ENCODE measurements around the gene MCM10. TPM values are rescaled to one million over a fixed set of nuclear protein-coding genes. Genes with fewer than 3 reads are reported as not detected.
A peak's percentile ranks its signal among the peaks of the same experiment; 100 is the strongest.
"Not testable (repeated sequence)": the region's sequence is repeated elsewhere in the genome, so short reads cannot be mapped to it uniquely, and the experiment has no call there.

The MCM10 gene
- 10 to 100 TPM in 3 of 4 donors, 1 to 10 TPM in 1; 6.7 to 13.0 (median 11.2) TPM for polyA plus RNA-seq (ENCODE audit: insufficient read length in 4 of 4)

GRCh38 chr10:13160934-13161856 is at the start of gene MCM10:
TSS of gene MCM10 (plus strand) at chr10:13161558. CDS start at chr10:13164203, 2,645 bp downstream.
- DNase-seq (ENCODE audit: low read depth in 4 of 4, low spot score in 3 of 4), result peak; percentile 97 to 99 (median 98)

- DNase-seq (ENCODE audit: low read depth in 4 of 4, low spot score in 3 of 4), result no peak
Measured at GRCh38 chr10:13113544-13113943, 47.8 kb upstream of the MCM10 start.

GRCh38 chr10:13115832-13116803 is 45.2 kb upstream of the MCM10 start:
- no peak for DNase-seq (ENCODE audit: low read depth in 4 of 4, low spot score in 3 of 4)

GRCh38 chr10:13117841-13118783 is 43.2 kb upstream of the MCM10 start:
- DNase-seq (ENCODE audit: low read depth in 4 of 4, low spot score in 3 of 4), result no peak

GRCh38 chr10:13118784-13119410 is 42.5 kb upstream of the MCM10 start:
- no peak for DNase-seq (ENCODE audit: low read depth in 4 of 4, low spot score in 3 of 4)

DNA sequence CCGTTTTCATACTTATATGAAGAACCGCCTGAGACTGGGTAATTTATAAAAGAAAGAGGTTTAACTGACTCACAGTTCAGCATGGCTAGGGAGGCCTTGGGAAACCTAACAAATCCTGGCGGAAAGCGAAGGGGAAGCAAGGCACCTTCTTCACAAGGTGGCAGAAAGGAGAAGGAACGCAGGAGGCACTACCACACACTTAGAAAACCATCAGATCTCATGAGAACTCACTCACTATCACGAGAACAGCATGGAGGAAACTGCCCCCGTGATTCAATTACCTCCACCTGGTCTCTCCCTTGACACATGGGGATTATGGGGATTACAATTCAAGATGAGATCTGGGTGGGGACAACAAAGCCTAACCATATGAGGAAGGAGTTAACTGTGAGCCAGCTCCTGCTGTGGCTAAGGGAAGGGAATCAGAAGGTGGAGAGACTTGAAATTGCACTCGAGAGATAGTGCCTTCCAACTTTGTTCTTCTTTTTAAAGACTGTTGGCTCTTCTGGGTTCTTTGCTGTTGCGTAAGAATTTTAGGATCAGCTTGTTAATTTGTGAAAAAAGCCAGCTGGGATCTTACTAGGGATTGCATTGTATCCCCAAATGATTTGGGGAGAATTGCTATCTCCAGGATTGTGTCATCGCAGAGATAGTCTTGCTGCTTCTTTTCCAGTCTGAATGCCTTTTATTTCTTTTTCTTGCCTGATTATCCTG is 40.4 kb upstream of the MCM10 start:
- no peak for DNase-seq (ENCODE audit: low read depth in 4 of 4, low spot score in 3 of 4)

GRCh38 chr10:13121500-13121854 is 39.9 kb upstream of the MCM10 start:
- no peak for DNase-seq (ENCODE audit: low read depth in 4 of 4, low spot score in 3 of 4)

- no peak for DNase-seq (ENCODE audit: low read depth in 4 of 4, low spot score in 3 of 4)
Measured at GRCh38 chr10:13136651-13137050, 24.7 kb upstream of the MCM10 start.

DNA sequence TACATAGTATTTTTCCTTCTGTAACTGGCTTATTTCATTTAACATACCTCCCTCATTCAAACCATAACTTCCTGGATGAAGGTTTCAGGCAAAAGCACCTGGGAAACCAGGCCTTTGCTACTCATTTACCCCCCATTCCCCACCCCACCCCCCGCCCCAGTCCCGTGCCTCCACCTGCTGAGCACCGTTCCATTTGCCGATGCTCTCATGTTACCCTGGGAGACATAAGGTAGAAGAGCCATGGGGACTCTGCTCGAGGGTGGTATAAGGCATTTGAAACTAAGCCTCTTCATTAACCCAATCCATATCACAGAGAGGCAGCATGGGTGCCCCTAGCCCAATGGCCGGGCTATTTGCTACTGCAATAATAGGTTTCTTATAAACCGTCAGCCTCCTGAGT is 22.2 kb upstream of the MCM10 start:
- no peak for DNase-seq (ENCODE audit: low read depth in 4 of 4, low spot score in 3 of 4)

DNA sequence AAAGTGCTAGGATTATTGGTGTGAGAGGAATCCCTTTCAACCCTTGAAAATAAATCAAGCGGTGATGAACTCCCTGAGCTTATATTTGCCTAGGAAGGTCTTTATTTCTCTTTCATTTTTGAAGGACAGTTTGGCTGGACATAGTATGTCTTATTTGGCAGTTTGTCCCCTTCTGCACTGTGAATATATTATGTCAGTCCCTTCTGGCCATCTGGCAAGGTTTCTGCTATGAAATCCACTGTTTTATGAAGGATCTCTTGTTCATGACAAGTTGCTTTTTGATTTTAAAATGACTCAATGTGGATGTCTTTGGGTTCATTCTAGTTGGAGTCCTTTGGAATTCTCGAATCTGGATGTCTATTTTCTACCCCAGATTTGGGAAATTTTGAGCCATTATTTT is 21.7 kb upstream of the MCM10 start:
- no peak for DNase-seq (ENCODE audit: low read depth in 4 of 4, low spot score in 3 of 4)

DNA sequence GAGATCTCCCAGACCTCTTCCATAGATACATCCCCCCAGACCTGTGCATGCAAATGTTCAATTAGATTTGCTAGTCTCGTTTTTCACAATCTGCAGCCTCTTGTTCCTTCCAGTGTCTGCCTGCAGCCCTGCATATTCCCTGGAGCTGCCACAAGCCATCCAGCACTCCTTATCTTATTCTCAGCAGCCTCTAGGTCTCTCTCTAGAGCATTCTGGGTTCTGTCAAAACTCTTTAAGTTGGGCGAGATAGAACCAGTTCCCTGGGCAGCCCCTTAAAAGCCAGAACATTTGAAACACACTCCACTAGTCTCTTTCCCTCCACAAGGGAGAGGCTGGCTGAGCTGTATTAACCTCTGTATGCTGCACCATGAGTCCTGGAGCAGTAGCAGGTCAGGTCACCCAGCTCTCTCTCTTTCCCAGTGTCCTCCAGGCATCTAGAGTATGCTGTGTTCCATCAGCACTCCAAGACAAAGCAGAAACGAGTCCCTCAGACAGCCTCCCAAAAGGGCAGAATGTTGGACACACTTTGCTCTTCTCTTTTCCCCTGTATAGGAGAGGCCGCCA is 20.6 kb upstream of the MCM10 start:
- no peak for DNase-seq (ENCODE audit: low read depth in 4 of 4, low spot score in 3 of 4)

DNA sequence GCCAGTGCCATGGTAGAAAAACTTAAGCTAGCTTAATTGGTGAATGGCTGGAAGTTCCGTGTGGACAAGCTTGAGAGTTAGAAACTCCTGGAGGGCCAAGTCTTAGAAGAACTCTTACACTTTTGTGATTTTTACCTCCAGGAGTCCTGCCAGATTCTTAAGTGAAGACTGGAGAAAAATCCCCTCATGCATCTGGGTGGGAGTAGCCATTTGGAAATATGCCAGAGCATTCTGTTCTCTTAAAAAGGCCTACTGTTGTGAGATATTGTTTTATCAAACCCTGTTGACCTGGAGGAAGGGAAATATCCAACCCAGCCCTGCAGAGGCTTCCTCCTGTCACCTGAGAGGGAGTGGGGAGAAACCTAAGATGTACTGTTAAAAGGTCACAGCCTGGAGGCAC is 17.6 kb upstream of the MCM10 start:
- DNase-seq (ENCODE audit: low read depth in 4 of 4, low spot score in 3 of 4), result no peak

DNA sequence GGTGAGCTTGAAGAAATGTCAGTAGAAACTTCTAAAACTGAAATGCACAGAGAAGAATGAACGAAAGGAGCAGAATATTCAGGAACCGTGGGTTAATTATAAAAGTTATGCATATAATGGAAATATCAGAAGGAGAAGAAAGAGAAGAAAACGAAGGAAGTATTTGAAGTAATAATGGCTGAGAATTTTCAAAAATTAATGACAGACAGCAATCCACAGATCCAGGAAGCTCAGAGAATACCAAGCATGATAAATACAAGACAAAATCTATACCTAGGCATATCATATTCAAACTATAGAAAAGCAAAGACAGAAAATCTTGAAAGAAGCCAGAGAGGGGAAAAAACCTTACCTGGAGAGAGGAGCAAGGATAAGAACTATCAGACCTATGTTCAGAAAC is 16.5 kb upstream of the MCM10 start:
- no peak for DNase-seq (ENCODE audit: low read depth in 4 of 4, low spot score in 3 of 4)

DNA sequence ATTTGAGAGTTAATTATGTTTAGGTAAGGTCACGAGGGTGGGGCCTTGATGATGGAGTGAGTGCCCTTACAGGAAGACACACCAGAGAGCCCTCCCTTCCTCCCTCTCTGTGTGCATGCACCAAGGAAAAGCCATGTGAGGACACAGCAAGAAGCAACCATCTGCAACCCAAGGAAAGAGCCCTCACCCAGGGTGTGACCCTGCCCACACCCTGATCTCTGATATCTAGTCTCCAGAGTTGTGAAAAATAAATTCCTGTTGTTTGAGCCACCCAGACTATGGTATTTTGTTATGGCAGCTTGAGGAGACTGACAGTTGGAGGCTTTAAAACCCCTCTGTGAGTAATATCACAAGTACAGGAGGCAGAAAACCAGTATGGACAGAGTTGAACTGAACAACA is 15.0 kb upstream of the MCM10 start:
- DNase-seq (ENCODE audit: low read depth in 4 of 4, low spot score in 3 of 4), result no peak

GRCh38 chr10:13147161-13147560 is 14.2 kb upstream of the MCM10 start:
- DNase-seq (ENCODE audit: low read depth in 4 of 4, low spot score in 3 of 4), result no peak

GRCh38 chr10:13152296-13152695 is 9.1 kb upstream of the MCM10 start:
- DNase-seq (ENCODE audit: low read depth in 4 of 4, low spot score in 3 of 4), result no peak

GRCh38 chr10:13155860-13156259 is 5.5 kb upstream of the MCM10 start:
- not testable (repeated sequence) for DNase-seq (ENCODE audit: low read depth in 4 of 4, low spot score in 3 of 4)

- no peak for DNase-seq (ENCODE audit: low read depth in 4 of 4, low spot score in 3 of 4)
Measured at GRCh38 chr10:13158401-13158800, 3.0 kb upstream of the MCM10 start.

DNA sequence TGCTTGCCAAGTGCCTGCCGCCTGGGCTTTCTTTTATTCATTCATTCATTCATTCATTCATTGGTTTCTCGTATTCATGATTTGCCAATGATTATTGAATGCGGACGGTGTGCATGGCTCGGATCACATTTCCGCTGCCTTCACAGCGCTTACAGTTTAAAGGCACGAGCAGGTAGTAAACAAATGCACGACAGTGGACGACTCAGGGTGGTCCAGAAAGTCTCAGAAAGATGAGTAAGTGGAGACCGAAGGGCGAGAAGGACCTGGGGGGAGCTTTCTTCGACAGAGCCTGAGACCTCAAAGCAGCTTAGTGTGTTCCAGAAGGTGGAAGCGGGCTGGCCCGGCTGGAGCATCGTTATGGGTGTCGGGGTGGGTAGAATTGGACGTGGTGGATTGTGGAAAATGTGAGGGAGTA is 506 bp downstream of the MCM10 start:
- no peak for DNase-seq (ENCODE audit: low read depth in 4 of 4, low spot score in 3 of 4)

All from left renal pelvis (tissue), 4 donors.